GM19324 (cell line): ENCODE measurements around the gene COPZ2.
"Not testable (repeated sequence)": the region's sequence is repeated elsewhere in the genome, so short reads cannot be mapped to it uniquely, and the experiment has no call there.

Experiments used
- ATAC-seq: cut with Tn5 transposase; IDR thresholded peaks from one replicate; pipeline ENCODE4 v1.9.1; 2021; ENCODE audit warnings: mild to moderate bottlenecking, moderate library complexity; ENCODE audit not compliant: unreplicated experiment, low FRiP score

The COPZ2 gene, protein sequence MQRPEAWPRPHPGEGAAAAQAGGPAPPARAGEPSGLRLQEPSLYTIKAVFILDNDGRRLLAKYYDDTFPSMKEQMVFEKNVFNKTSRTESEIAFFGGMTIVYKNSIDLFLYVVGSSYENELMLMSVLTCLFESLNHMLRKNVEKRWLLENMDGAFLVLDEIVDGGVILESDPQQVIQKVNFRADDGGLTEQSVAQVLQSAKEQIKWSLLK

DNA sequence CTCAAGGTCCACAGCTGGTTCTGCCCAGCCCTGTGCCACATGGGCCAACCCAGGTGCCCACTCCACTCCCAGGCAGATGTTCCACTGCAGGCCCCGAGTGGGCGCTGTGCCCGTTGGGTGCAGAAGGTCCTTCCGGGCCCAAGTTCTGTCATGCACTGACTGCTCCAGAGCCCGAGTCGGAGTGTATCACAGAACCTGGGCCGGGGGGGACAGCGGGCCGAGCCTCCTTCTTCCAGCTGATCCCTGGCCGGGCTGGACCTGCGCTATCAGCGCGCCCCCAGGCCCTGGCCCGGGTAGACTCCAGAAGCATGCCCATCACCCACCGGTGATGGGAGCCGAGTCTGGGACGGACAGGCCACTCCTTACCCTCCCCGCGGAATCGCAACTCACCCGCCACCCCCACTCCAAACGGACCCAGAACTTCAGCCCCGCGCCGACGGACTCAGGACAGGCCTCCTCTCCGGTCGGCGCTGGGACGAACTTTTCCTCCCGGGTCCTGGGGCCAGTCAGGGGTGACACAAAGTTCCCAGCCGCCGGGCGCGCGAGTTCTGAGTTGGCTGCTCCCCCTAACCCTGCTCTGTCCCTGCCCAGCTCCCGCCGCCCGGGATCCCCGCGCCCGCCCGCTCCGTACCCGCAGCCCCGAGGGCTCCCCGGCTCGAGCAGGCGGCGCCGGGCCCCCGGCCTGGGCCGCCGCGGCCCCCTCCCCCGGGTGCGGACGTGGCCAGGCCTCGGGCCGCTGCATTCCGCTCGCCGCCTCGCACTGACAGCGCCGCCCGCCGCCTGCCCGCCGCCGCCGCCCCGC lies at the start of gene COPZ2:
Gene COPZ2 (minus strand): TSS at position 762 of the 802 bp plus-strand sequence. CDS start 20 bp downstream, at position 742.
- no peak for ATAC-seq

DNA sequence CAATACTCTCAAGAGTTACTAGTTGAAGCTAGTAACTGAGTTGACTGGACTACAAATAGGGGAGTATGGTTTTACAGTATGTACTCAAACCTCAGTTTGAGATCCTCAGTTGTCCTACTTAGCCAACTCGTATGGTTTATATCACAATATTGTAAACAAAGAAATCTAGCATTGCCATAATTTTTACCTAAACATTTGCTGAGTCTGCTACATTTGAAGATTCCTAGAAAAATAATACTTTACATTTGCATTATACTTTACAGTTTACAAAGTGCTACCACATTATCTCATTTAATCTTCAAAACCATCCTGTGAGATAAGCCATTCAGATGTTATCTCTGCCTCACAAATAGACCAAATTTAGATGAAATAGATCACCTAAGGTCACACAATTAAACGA lies 47.3 kb upstream of the COPZ2 start:
- ATAC-seq: no peak

DNA sequence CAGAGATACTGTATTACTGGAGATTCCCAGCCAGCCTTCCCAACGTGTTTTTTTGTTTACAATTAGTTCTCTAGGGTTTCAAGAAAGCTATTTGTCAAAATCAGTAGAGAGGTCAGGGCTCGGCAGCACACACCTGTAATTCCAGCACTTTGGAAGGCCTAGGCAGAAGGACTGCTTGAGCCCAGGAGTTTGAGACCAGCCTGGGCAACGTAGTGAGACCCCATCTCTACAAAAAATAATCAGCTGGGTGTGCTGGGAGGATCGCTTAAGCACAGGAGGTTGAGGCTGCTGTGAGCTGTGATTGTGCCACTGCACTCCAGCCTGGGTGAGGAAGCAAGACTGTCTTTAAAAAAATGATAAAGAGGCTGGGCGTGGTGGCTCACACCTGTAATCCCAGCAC lies 44.3 kb upstream of the COPZ2 start:
- ATAC-seq: no peak

DNA sequence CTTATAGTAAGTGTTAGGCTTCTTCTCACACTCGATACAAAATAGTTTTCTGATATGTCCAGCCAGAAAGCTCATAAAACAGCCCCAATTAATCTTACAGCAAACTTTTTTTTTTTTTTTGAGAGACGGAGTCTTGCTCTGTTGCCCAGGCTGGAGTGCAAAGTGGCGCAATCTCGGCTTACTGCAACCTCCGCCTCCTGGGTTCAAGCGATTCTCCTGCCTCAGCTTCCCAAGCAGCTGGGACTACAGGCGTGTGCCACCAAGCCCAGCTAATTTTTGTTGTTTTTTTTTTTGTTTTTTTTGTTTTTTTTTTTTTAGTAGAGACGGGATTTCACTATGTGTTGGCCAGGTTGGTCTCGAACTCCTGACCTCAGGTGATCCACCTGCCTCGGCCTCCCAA lies 39.6 kb upstream of the COPZ2 start:
- ATAC-seq: not testable (repeated sequence)

DNA sequence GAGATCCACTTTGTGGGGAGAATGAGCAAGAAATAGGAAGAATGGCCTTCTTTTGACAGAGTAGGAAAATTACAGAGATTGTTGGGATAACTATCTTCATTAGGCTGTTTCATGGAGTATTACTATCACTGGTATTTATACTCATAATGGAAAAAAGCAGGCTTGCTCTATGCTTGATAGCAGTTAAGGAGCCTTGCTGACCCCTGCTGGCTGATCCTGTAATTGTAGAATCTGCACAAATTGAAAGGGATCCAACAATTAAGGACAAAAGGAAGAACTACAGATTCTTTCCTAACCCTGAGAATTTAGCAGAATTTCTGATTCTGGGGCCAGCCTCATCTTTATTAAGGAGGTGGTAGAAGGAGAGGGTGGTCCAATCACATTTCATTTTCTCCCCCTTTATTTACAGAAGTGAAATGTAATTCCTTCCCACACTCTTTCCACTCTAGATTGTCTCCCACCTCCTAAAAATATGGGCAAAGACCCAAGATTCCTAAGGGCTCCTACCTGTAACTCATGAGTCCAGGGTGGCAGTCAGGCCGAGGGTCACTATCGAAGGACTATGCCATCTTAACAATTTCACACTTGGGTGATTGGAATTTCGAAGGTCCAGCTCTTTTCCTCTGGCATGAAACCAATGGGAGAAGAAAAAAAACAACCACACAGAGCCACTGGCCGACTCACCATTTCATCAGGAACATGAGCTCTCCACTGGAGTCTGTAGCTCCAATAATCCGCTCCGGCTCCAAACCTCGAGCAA lies 36.9 kb upstream of the COPZ2 start:
- no peak for ATAC-seq

DNA sequence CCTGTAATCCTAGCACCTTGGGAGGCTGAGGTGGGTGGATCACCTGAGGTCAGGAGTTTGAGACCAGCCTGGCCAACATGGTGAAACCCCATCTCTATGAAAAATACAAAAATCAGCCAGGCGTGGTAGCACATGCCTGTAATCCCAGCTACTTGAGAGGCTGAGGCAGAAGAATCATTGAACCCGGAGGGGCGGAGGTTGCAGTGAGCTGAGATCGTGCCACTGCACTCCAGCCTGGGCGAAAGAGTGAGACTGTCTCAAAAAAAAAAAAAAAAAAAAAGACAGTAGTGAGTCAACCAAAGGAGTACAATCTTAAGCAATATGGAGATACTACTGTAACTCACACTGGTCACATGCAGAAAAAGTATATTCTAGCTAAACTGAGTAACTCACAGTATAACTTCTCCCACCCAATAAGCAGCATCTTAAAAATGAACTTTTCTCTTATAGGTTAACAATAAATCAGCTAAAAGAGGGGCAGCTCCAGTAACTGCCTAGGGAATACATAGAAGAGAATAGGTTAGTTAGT lies 36.0 kb upstream of the COPZ2 start:
- ATAC-seq: not testable (repeated sequence)

DNA sequence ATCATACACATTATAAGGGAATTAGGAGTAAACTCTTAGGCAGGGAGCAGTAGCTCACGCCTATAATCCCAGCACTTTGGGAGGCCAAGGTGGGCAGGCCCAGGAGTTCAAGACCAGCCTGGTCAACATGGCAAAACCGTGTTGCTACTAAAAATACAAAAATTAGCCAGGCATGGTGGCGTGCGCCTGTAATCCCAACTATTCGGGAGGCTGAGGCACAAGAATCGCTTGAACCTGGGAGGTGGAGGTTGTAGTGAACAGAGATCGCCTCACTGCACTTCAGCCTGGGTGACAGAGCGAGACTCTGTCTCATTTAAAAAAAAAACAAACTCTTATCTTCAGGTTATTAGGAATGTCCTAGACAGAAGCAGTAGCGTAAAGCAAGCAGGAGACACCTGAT lies 35.2 kb upstream of the COPZ2 start:
- not testable (repeated sequence) for ATAC-seq

DNA sequence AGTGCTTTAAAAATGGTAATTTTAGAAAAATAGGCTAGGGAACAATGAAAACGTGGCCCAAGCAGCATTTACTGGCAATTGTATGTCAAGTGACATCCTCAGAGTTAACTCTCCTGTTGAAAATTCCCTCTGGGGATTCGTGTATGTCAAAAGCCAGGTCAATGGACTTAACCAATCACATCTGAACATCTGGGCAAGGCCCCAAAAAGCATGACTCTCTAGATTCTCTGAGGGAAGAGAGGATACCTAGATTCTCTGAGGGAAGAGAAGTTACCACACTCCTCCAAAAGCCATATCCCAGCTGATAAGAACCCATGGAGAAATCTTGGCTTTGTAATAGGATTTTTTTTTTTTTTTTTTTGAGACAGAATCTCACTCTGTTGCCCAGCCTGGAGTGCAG lies 34.1 kb upstream of the COPZ2 start:
- no peak for ATAC-seq

DNA sequence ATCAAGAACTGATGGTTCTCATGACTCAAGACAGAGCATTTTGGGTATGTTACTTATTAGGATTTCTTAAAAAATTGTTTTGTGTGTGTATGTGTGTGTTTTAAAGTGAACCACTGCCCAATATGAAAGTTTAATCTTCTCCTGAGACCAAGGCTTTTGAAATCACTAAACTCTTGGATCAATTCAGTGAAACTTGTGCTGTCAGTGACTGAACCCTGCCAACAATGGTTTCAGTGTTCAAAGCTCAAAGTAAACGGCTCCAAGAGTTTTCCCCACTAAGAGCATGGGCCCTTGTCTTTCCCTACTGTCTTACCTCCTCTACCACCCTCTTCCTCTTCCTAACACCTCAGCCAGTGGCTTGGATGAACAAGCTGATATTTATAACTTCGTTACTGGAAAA lies 32.6 kb upstream of the COPZ2 start:
- ATAC-seq: no peak

DNA sequence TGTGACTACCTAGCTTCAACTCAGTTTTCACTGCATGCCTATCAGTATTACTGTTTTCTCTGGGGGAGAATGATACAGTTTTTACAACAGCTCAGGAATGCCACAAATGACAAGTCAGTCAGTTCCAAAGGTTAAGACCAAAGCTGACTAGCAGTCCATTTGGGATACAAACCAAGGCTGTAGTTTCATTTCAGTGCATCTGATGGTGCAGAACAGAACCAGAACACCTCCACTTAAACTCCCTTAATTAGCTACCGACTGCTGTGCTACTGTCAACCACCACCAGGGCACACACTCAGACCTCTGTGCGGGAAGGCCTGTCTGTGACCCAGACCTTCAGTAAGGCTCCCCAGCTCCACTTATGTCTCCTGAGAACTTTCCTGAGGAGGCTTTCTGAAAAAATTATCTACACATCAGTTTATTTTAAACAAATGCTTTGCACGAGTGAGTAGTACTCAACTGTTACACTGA lies 30.9 kb upstream of the COPZ2 start:
- no peak for ATAC-seq

DNA sequence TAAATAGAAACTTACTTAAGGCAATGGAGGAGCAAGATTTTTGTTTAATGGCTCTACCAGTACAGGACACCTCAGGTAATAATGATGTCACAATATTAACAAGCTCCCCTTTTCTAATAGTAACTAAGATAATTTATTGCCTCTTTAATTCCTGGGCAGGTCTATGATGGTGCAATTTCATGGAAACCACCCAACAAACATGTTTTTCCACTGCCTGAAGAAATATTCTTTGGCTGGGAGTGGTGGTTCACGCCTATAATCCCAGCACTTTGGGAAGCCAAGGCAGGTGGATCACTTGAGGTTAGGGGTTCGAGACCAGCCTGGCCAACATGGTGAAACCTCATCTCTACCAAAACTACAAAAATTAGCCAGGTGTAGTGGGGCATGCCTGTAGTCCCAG lies 30.2 kb upstream of the COPZ2 start:
- not testable (repeated sequence) for ATAC-seq

DNA sequence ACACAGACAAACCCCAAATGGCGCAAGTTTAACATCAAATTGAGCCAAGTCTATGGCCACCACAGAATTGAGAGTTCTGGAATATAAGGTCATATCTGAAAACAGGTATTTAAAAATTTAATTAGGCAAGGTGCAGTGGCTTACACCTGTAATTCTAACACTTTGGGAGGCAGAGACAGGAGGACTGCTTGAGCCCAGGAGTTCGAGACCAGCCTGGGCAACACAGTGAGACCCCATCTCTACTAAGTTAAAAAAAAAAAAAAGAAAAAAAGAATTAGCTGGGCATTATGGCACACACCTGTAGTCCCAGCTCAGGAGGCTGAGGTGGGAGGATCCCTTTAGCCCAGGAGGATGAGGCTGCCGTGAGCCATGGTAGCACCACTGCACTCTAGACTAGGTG lies 29.6 kb upstream of the COPZ2 start:
- ATAC-seq: no peak

DNA sequence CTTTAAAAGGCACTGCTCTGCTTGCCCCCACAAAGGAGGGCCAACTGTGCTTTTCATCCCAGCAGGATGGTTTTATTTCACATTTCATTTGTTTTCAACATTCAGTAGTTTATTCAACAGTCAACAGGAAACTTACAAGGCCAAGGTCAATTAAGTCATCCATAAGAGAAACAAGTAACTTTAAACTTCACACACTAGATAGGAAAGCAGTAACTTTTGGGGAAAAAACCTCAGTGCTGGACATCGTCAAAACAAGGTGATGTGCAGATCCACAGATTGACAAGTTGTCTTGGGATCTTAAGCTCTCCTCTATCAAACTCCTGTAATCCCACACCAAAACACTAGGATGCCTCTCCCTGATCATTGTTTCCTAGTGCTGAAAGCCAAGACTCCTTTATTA lies 29.1 kb upstream of the COPZ2 start:
- ATAC-seq: no peak

DNA sequence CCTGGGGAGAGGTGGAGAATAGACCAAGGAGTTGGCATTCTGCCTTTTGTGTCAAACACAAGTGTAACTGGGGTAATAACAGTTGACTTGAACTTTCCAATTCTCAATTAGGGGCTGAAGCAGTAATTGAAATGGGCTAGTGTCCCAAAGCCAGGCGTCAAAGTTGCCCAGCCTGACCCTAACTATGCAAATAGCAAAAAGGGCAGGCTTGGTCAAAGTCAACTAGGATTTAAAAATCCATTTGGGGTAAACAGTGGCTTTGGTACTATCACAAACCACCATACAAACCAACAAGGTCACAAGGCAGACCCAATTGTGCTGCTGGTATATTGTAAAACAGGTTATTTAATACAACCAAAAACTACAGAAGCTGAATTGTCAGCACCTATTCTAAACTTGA lies 28.6 kb upstream of the COPZ2 start:
- no peak for ATAC-seq

DNA sequence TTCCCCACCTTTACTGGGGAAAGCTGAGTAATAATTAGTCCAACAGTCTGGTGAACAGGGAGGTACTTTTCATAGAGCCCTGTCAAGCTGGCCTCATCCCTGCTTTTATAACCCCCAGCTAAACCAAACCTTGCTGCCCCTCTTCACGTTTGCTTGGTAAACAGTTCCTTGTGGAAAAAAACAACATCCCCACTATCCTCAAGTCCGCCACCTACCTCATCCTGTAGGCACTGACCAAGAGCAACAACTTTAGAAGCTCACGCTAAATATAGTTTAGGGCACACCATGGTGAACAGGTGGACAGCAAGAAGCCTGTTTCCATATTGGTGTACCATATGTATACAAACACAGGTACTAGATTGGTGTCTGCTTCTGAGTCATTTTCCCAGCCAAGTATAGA lies 27.0 kb upstream of the COPZ2 start:
- no peak for ATAC-seq

DNA sequence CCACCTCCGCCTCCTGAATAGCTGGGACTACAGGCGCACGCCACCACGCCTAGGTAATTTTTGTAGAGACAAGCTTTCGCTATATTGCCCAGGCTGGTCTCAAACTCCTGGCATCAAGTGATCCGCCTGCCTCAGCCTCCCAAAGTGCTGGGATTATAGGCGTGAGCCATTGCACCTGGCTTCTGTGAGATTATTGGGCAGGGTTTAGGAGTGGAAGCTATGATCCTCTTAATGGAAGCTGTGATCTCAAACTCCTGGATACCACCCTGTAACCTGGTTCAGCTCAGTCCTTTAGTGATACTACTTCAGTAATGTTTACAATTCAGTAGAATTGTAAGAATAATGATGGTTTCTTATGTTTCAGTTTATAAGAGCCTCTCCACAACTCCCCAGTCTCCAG lies 24.7 kb upstream of the COPZ2 start:
- ATAC-seq: no peak

DNA sequence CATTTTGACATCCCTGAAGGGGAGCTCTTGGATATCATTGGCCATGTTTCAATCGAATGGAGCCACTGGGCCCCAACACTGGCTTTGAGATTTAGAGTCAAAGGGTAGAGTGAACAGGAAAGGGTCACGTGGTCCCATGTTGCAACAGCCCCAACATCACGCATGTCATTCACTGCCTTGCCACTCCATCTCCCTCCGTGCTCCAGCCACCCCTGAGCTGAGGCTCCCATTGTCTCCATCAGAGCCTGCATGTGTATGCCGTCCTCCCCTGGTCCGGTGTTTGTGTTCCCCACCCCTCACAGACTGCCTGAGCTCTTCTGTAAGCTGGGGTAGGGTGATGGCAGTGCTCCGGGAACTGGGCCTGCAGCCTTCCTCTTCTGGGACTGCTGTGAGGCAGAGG lies 22.7 kb upstream of the COPZ2 start:
- ATAC-seq: no peak

DNA sequence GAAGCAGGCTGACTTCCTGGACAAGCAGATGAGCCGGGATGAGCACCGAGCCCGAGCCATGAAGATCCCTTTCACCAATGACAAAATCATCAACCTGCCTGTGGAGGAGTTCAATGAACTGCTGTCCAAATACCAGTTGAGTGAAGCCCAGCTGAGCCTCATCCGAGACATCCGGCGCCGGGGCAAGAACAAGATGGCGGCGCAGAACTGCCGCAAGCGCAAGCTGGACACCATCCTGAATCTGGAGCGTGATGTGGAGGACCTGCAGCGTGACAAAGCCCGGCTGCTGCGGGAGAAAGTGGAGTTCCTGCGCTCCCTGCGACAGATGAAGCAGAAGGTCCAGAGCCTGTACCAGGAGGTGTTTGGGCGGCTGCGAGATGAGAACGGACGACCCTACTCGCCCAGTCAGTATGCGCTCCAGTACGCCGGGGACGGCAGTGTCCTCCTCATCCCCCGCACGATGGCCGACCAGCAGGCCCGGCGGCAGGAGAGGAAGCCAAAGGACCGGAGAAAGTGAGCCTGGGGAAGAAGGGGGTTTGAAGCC lies 21.6 kb upstream of the COPZ2 start:
- no peak for ATAC-seq

DNA sequence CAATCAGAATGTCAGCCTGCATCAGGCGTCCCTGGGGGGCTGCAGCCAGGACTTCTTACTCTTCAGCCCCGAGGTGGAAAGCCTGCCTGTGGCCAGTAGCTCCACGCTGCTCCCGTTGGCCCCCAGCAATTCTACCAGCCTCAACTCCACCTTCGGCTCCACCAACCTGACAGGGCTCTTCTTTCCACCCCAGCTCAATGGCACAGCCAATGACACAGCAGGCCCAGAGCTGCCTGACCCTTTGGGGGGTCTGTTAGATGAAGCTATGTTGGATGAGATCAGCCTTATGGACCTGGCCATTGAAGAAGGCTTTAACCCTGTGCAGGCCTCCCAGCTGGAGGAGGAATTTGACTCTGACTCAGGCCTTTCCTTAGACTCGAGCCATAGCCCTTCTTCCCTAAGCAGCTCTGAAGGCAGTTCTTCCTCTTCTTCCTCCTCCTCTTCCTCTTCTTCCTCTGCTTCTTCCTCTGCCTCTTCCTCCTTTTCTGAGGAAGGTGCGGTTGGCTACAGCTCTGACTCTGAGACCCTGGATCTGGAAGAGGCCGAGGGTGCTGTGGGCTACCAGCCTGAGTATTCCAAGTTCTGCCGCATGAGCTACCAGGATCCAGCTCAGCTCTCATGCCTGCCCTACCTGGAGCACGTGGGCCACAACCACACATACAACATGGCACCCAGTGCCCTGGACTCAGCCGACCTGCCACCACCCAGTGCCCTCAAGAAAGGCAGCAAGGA lies 21.0 kb upstream of the COPZ2 start:
- ATAC-seq: no peak

DNA sequence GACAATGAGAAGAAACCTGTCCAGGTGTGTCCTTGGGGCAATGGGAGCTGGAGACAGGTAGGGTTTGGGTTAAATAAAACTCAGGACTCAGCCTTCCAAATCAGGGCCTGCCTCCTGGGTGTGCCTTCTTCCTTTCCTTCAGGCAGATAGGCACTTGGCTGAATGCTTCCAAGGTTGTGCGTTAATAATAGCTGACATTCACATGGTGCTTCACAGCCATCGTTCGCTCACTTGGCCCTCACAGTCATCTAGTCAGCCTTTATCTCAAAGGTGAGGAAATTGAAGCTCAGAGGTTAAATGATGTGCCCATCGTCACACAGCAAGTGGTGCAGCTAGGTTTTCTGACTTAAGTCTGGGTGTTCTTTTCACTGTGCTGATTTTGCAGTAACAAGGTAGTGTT lies 20.0 kb upstream of the COPZ2 start:
- ATAC-seq: no peak
